HG02759 (cell line): ENCODE results near the gene NAA16.
"Not testable (repeated sequence)": the region's sequence is repeated elsewhere in the genome, so short reads cannot be mapped to it uniquely, and the experiment has no call there.

Experiments used
- ATAC-seq: cut with Tn5 transposase; IDR thresholded peaks from one replicate; pipeline ENCODE4 v1.9.1; 2021; ENCODE audit warnings: mild to moderate bottlenecking, moderate library complexity; ENCODE audit not compliant: unreplicated experiment

Gene NAA16

GRCh38 chr13:41352935-41353840 is 42.1 kb downstream of the NAA16 start:
- ATAC-seq, result peak; percentile 60

GRCh38 chr13:41354416-41354815 is 43.3 kb downstream of the NAA16 start:
- ATAC-seq, result no peak

GRCh38 chr13:41356385-41356648 is 45.2 kb downstream of the NAA16 start:
- ATAC-seq, result not testable (repeated sequence)

- no peak for ATAC-seq
Measured at GRCh38 chr13:41356786-41357185, 45.7 kb downstream of the NAA16 start.

GRCh38 chr13:41361491-41361890 is 50.4 kb downstream of the NAA16 start:
- no peak for ATAC-seq

GRCh38 chr13:41364043-41364442 is 53.0 kb downstream of the NAA16 start:
- ATAC-seq, result no peak

GRCh38 chr13:41365631-41366030 is 54.6 kb downstream of the NAA16 start:
- no peak for ATAC-seq

- no peak for ATAC-seq
Measured at GRCh38 chr13:41370736-41371135, 59.7 kb downstream of the NAA16 start.

- ATAC-seq, result no peak
Measured at GRCh38 chr13:41377446-41377845, 66.4 kb downstream of the NAA16 start.

GRCh38 chr13:41382431-41382830 is 71.4 kb downstream of the NAA16 start:
- ATAC-seq, result no peak

GRCh38 chr13:41383386-41383785 is 72.3 kb downstream of the NAA16 start:
- ATAC-seq, result no peak

GRCh38 chr13:41384749-41385503 is 73.9 kb downstream of the NAA16 start:
- ATAC-seq, result no peak

- ATAC-seq, result no peak
Measured at GRCh38 chr13:41386211-41386610, 75.1 kb downstream of the NAA16 start.

- no peak for ATAC-seq
Measured at GRCh38 chr13:41387576-41387975, 76.5 kb downstream of the NAA16 start.

- no peak for ATAC-seq
Measured at GRCh38 chr13:41388143-41388881, 77.2 kb downstream of the NAA16 start.

- ATAC-seq, result no peak
Measured at GRCh38 chr13:41389580-41389979, 78.5 kb downstream of the NAA16 start.

- ATAC-seq, result no peak
Measured at GRCh38 chr13:41394166-41394565, 83.1 kb downstream of the NAA16 start.

GRCh38 chr13:41398494-41399170 is 87.6 kb downstream of the NAA16 start:
- ATAC-seq, result no peak

- ATAC-seq, result no peak
Measured at GRCh38 chr13:41401366-41401765, 90.3 kb downstream of the NAA16 start.

- ATAC-seq, result no peak
Measured at GRCh38 chr13:41402691-41403511, 91.8 kb downstream of the NAA16 start.
